ENCODE data around the gene ADD3.

DNA sequence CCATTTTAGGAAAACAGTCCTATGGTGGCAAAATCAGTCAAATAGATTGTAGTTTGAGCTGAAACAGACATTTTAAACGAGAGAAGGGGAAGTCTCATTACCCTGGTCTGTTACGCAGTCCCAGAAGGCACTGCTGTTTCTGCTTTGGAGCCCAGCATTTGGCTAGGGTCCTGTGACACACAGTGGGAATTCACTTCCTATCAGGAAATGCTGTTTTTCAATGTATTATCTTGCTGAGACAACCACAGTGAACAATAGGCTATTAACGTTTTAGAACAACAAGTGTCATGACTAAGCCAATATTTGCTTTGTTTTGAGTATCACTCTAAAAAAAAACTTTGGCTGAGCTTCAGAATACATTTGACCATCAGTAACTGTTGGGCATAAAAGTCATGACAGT is 74.1 kb downstream of the ADD3 start:
- TF ChIP-seq, protein P1, sequence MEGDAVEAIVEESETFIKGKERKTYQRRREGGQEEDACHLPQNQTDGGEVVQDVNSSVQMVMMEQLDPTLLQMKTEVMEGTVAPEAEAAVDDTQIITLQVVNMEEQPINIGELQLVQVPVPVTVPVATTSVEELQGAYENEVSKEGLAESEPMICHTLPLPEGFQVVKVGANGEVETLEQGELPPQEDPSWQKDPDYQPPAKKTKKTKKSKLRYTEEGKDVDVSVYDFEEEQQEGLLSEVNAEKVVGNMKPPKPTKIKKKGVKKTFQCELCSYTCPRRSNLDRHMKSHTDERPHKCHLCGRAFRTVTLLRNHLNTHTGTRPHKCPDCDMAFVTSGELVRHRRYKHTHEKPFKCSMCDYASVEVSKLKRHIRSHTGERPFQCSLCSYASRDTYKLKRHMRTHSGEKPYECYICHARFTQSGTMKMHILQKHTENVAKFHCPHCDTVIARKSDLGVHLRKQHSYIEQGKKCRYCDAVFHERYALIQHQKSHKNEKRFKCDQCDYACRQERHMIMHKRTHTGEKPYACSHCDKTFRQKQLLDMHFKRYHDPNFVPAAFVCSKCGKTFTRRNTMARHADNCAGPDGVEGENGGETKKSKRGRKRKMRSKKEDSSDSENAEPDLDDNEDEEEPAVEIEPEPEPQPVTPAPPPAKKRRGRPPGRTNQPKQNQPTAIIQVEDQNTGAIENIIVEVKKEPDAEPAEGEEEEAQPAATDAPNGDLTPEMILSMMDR (conservative IDR thresholded peaks at IDR 0.05; ENCODE audit: low read length): no peak
- no peak for TF ChIP-seq EZH2phosphoT487 (IDR thresholded peaks at IDR 0.05; ENCODE audit: borderline replicate concordance)
